Activated CD4-positive, alpha-beta T cell treated with anti-CD3 and anti-CD28 coated beads, Interleukin-2, amount 10 ng/mL, durations not matched to agents 7 days and 5 days (primary cell): ENCODE results near the gene IL20RB. TPM values are rescaled to one million over a fixed set of nuclear protein-coding genes. Genes with fewer than 3 reads are reported as not detected.

Experiments
- CTCF ChIA-PET: fragments of 350-600 bp; sonication (Branson Sonifier 250); formaldehyde crosslinking; loops from one replicate; lab custom pipeline; 2021; ENCODE audit warnings: antibody characterized with exemption; lab: Charles Lee
- POLR2A ChIA-PET: fragments of 350-600 bp; sonication (Branson Sonifier 250); formaldehyde crosslinking; loops from one replicate; lab custom pipeline; 2021; ENCODE audit warnings: antibody characterized with exemption; lab: Charles Lee
- DNase-seq: peaks from one replicate; pipeline ENCODE4 v3.0.0-alpha.2; 2020
- H3K27ac Mint-ChIP-seq: one replicate; pipeline ENCODE4 v1.8.0; 2021; ENCODE audit warnings: mild to moderate bottlenecking, moderate library complexity, mixed read lengths
- H3K27me3 Mint-ChIP-seq: one replicate; pipeline ENCODE4 v1.8.0; 2021; ENCODE audit warnings: mixed read lengths
- H3K36me3 Mint-ChIP-seq: one replicate; pipeline ENCODE4 v1.8.0; 2021; ENCODE audit warnings: low read depth, mixed read lengths
- H3K4me1 Mint-ChIP-seq: one replicate; pipeline ENCODE4 v1.8.0; 2021; ENCODE audit warnings: mixed read lengths
- H3K4me3 Mint-ChIP-seq: one replicate; pipeline ENCODE4 v1.8.0; 2021; ENCODE audit warnings: mild to moderate bottlenecking, moderate library complexity, mixed read lengths
- H3K9me3 Mint-ChIP-seq: one replicate; pipeline ENCODE4 v1.8.0; 2021; ENCODE audit warnings: mixed read lengths
- total RNA-seq, 2 experiments: library from RNA; stranded (reverse); gene quantifications; one replicate each; pipeline ENCODE4 v1.2.3, GENCODE V29; 2021

The IL20RB gene
- 1 to 10 TPM; 1.2 to 1.6 TPM for total RNA-seq

GRCh38 chr3:136957751-136958288, at the start of gene IL20RB:
Gene IL20RB, plus strand, starts transcription at chr3:136957983. Its CDS starts 131 bp downstream, at chr3:136958114.
- H3K9me3 Mint-ChIP-seq, result no peaks in the 10 kb centered on the region

GRCh38 chr3:136908297-136908696, 49.5 kb upstream of the IL20RB start:
- H3K4me3 Mint-ChIP-seq, result no peak overlapping the region
- ChIA-PET CTCF (interaction anchor here (0.8 kb wide), 1 partner anchor 46 kb away, joined by 3 read pairs; the partner anchor contains the start of gene NCK1), POLR2A (no interaction called here)
- no peak overlapping the region for H3K27ac Mint-ChIP-seq
- H3K36me3 Mint-ChIP-seq, result peaks cover 58% of the 10 kb centered on the region
- no peaks in the 10 kb centered on the region for H3K27me3 Mint-ChIP-seq
- H3K4me1 Mint-ChIP-seq, result peaks cover 48% of the 10 kb centered on the region
- peaks cover 26% of the 10 kb centered on the region for H3K9me3 Mint-ChIP-seq
- no peak for DNase-seq

More at GRCh38 chr3:136957751-136958288, at the start of gene IL20RB:
- POLR2A ChIA-PET, result no interaction called here
- Mint-ChIP-seq H3K36me3 (peaks cover 4% of the 10 kb centered on the region), H3K4me1 (peaks cover 10% of the 10 kb centered on the region), H3K27me3 (no peaks in the 10 kb centered on the region), H3K4me3 (no peak within 1 kb of the TSS), H3K27ac (no peak within 1 kb of the TSS)
- DNase-seq, result no peak
- CTCF ChIA-PET, result interaction anchor here (0.5 to 0.7 kb wide), 3 partner anchors 24 to 789 kb away, joined by 3 read pairs; no protein-coding TSS in a partner anchor

- H3K9me3 Mint-ChIP-seq, result peaks cover 23% of the 10 kb centered on the region
- no peaks in the 10 kb centered on the region for H3K27me3 Mint-ChIP-seq
- no peak for DNase-seq
- CTCF ChIA-PET, result interaction anchor here (1.4 kb wide), 2 partner anchors 11 to 156 kb away, joined by 4 to 5 read pairs; partner anchors contain the start of gene STAG1
- peaks cover 48% of the 10 kb centered on the region for H3K4me1 Mint-ChIP-seq
- POLR2A ChIA-PET, result no interaction called here
- H3K4me3 Mint-ChIP-seq, result no peak overlapping the region
- H3K36me3 Mint-ChIP-seq, result peaks cover 55% of the 10 kb centered on the region
- H3K27ac Mint-ChIP-seq, result no peak overlapping the region
Observed at GRCh38 chr3:136909187-136909586, 48.6 kb upstream of the IL20RB start.

GRCh38 chr3:136910697-136911096, 47.1 kb upstream of the IL20RB start:
- ChIA-PET POLR2A (interaction anchor here (0.8 kb wide), 1 partner anchor 438 kb away, joined by 3 read pairs; no protein-coding TSS in a partner anchor), CTCF (interaction anchor here (0.6 to 1.4 kb wide), 3 partner anchors 13 to 730 kb away, joined by 3 to 5 read pairs (median 4); partner anchors contain the start of gene STAG1)
- no peak for DNase-seq
- Mint-ChIP-seq H3K4me1 (peaks cover 53% of the 10 kb centered on the region), H3K36me3 (peaks cover 54% of the 10 kb centered on the region), H3K27me3 (no peaks in the 10 kb centered on the region), H3K4me3 (no peak overlapping the region), H3K27ac (no peak overlapping the region), H3K9me3 (peaks cover 26% of the 10 kb centered on the region)

GRCh38 chr3:136913168-136913567, 44.6 kb upstream of the IL20RB start:
- POLR2A ChIA-PET, result no interaction called here
- Mint-ChIP-seq H3K27me3 (no peaks in the 10 kb centered on the region), H3K9me3 (peaks cover 22% of the 10 kb centered on the region), H3K27ac (no peak overlapping the region), H3K4me1 (peaks cover 46% of the 10 kb centered on the region), H3K36me3 (peaks cover 49% of the 10 kb centered on the region), H3K4me3 (no peak overlapping the region)
- CTCF ChIA-PET, result no interaction called here
- no peak for DNase-seq

GRCh38 chr3:136914739-136915138, 43.0 kb upstream of the IL20RB start:
- ChIA-PET CTCF (interaction anchor here (1.4 kb wide), 1 partner anchor 18 kb away, joined by 3 read pairs; no protein-coding TSS in a partner anchor), POLR2A (no interaction called here)

GRCh38 chr3:136916223-136916622, 41.6 kb upstream of the IL20RB start:
- Mint-ChIP-seq H3K4me1 (peaks cover 52% of the 10 kb centered on the region), H3K4me3 (no peak overlapping the region), H3K27me3 (no peaks in the 10 kb centered on the region), H3K36me3 (peaks cover 57% of the 10 kb centered on the region), H3K27ac (no peak overlapping the region), H3K9me3 (peaks cover 22% of the 10 kb centered on the region)
- ChIA-PET CTCF (no interaction called here), POLR2A (no interaction called here)
- no peak for DNase-seq

More at GRCh38 chr3:136914739-136915138, 43.0 kb upstream of the IL20RB start:
- Mint-ChIP-seq H3K36me3 (peaks cover 58% of the 10 kb centered on the region), H3K27me3 (no peaks in the 10 kb centered on the region), H3K4me3 (no peak overlapping the region), H3K27ac (no peak overlapping the region), H3K9me3 (peaks cover 22% of the 10 kb centered on the region), H3K4me1 (peaks cover 46% of the 10 kb centered on the region)
- no peak for DNase-seq

GRCh38 chr3:136919799-136920580, 37.8 kb upstream of the IL20RB start:
- Mint-ChIP-seq H3K4me3 (peak overlapping the region; percentile 42), H3K27ac (peak overlapping the region; percentile 78), H3K27me3 (no peaks in the 10 kb centered on the region), H3K9me3 (peaks cover 15% of the 10 kb centered on the region), H3K4me1 (peaks cover 60% of the 10 kb centered on the region), H3K36me3 (peaks cover 38% of the 10 kb centered on the region)
- peak; percentile 43 for DNase-seq
- POLR2A ChIA-PET, result no interaction called here
- CTCF ChIA-PET, result interaction anchor here (0.6 to 1.2 kb wide), 5 partner anchors 10 to 652 kb away, joined by 3 to 4 read pairs (median 3); partner anchors contain the start of gene STAG1

GRCh38 chr3:136920904-136921611, 36.7 kb upstream of the IL20RB start:
- H3K4me3 Mint-ChIP-seq, result peak overlapping the region; percentile 57
- H3K9me3 Mint-ChIP-seq, result peaks cover 10% of the 10 kb centered on the region
- peaks cover 30% of the 10 kb centered on the region for H3K36me3 Mint-ChIP-seq
- no peak for DNase-seq
- ChIA-PET POLR2A (no interaction called here), CTCF (no interaction called here)
- no peaks in the 10 kb centered on the region for H3K27me3 Mint-ChIP-seq
- H3K27ac Mint-ChIP-seq, result peak overlapping the region; percentile 85
- peaks cover 57% of the 10 kb centered on the region for H3K4me1 Mint-ChIP-seq

- H3K4me1 Mint-ChIP-seq, result peaks cover 42% of the 10 kb centered on the region
- H3K36me3 Mint-ChIP-seq, result peaks cover 39% of the 10 kb centered on the region
- no peak overlapping the region for H3K4me3 Mint-ChIP-seq
- H3K9me3 Mint-ChIP-seq, result peaks cover 13% of the 10 kb centered on the region
- ChIA-PET CTCF (no interaction called here), POLR2A (no interaction called here)
- DNase-seq, result no peak
- H3K27ac Mint-ChIP-seq, result no peak overlapping the region
- H3K27me3 Mint-ChIP-seq, result no peaks in the 10 kb centered on the region
Observed at GRCh38 chr3:136925425-136926190, 32.2 kb upstream of the IL20RB start.

GRCh38 chr3:136928240-136928639, 29.5 kb upstream of the IL20RB start:
- H3K4me1 Mint-ChIP-seq, result peaks cover 39% of the 10 kb centered on the region
- no peak overlapping the region for H3K4me3 Mint-ChIP-seq
- H3K9me3 Mint-ChIP-seq, result peaks cover 2% of the 10 kb centered on the region
- DNase-seq, result no peak
- peaks cover 31% of the 10 kb centered on the region for H3K36me3 Mint-ChIP-seq
- H3K27ac Mint-ChIP-seq, result no peak overlapping the region
- CTCF ChIA-PET, result no interaction called here
- no peaks in the 10 kb centered on the region for H3K27me3 Mint-ChIP-seq
- POLR2A ChIA-PET, result no interaction called here
